ENCODE measurements around the gene PFN4.
A peak's percentile ranks its signal among the peaks of the same experiment; 100 is the strongest.

PFN4 gene

DNA sequence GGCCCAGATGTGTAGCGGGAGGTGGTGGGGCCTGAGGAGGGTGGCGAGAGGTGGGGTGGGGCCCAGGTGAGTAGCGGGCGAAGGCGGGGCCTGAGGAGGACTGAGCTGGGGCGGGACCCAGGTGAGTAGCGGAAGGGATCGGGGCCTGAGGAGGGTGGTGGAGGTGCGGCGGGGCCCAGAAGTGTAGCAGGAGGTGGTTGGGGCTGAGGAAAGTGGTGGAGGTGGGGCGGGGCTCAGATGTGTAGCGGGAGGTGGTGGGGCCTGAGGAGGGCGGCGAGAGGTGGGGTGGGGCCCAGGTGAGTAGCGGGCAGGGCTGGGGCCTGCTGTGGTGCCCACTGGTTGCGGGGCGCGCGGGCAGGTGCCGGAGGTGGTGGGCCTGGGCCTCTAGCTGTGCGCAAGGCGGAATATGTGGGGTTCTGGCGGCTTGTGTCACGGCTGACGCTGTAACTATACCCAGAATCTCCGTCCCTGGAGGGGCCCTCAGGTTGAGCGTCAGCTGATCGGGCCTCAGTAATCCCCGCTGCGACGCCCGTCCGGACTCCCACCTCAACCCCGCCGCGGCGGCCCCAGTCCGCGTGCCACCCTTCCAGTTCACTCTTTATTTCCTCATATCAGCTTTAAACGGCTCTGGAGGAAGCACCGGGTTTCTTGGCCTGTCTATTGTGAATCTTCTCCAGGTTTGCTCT is 46.1 kb downstream of the PFN4 start:
- no peak for DNase-seq

DNA sequence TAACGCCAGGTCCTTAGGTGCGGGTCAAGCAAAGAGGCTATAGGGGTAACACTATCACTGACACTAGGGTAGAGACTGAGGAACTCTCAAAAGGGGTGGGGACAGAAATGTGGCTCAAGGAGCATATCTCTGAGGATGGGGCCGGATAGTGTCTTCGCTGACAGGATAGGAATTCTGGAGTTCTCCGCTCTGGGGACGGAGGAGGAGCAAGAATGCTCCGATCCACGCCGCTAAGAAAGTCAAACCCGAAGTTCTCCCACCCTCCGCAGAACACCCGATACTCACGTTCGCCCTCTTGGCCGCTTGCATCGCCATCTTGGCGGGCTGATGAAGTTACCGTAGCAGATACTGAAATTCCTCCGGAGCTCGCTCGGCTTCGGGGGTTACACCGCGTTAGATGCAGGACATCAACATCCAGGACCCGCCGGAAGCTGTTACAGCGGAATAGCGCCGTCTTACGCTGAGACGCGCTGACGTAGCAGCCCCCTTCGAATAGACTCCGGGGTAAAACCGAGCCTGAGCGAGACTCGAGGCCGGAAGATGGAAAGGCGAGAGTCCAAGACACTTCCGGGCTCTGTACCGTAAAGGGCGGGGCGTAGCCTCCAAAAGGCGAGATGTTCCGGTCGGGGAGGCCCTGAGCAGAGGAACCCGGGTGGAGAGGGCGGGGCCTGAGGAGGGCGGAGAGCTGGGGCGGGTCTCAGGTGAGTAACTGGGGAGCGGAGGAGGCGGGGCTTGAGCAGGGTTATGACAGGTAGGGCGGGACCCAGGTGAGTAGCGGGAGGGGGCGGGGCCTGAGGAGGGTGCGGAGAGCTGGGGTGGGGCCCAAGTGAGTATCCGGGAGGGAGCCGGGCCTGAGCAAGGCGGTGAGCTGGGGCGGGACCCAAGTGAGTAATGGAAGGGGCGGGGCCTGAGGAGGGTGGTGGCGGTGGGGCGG is 47.0 kb downstream of the PFN4 start, which contains the start of gene SF3B6:
SF3B6 (minus strand) TSS at position 412 of the 934 bp plus-strand sequence; CDS start at position 315, 97 bp downstream.
- peak; percentile 97 for DNase-seq

DNA sequence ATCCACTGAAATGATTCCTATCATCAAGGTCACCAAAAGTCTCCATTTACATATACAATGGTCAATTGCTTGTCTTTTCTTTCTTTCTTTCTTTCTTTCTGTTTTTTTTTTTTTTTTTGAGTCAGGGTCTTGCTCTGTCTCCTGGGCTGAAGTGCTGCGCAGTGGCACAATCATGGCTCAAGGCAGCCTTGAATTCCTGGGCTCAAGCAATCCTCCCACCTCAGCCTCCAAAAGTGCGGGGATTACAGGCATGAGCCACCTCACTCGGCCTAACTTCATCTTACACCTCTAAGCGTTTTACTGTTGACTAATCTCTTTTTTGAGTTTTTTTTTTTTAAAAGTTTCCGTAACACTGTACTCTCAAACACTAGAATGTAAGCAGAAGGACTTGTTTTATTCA is 47.9 kb downstream of the PFN4 start:
- no peak for DNase-seq

DNA sequence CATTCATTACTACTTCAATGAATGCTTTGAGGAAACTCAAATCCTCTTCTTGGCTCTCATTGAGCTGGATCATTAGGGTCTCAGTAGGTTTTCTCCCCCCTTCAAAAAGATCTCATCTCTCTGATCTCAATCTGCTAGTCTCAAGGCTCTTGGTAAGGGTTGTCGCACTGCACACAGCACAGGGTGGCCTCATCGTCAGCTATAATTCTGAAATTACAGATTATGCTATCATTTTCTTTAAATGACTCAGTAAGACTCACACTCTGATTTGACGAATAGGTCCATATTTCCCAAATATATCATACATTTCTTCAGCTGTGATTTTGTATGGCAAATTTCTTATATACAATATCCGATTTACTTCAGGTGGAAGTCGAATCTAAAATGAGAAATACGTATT is 49.3 kb downstream of the PFN4 start:
- no peak for DNase-seq

DNA sequence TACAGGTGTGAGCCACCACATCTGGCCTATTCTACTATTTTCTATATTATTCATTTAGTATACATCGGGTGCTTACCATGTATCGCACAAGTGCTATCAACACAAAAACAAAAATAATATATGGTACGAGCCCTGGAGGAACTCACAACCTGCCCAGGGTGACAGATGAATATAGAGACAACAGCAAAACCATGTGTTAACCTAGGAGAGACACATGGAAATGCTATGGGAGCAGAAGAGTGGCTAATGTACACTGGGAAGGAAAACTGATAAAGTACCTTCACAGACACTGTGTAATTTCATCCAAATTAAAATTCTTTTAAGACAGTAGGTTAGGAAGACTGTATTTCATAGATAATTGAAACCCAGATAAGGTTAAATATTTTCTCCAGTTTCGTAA is 50.9 kb downstream of the PFN4 start:
- no peak for DNase-seq

DNA sequence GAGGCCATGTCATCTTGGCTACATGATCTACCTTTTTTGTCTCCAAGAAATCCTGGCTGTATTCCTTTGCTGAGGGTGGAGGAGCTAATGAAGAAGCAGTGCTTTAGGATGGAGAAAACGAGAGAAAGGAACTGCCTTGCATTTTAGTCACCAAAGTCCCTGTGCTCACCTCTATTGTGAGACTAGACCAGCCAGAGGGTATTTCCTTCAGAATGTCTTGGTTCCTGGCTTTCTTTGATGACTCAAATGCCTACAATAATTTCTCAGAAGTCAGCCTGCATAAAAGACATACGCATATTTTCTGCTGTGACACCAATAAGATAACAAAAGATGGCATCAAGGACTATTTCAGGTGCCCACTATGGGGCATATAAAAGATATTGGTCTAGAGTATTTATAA is 57.8 kb downstream of the PFN4 start:
- no peak for DNase-seq
